Neural cell (in vitro differentiated cells): ENCODE measurements around the gene GADD45A. TPM values are rescaled to one million over a fixed set of nuclear protein-coding genes. Genes with fewer than 3 reads are reported as not detected.

Experiments used
- H2AFZ ChIP-seq: fragments of 200-600, 300-800 bp; sonication (generic), shearing (Covaris generic); 2 replicates; pipeline ENCODE4 v1.6.0; 2014; ENCODE audit warnings: low read depth, mild to moderate bottlenecking, antibody characterized with exemption, low read length, moderate library complexity
- H3F3A ChIP-seq: fragments of 200-600 bp; shearing (Covaris generic); 2 replicates; pipeline ENCODE4 v1.6.1; 2016; ENCODE audit warnings: mild to moderate bottlenecking, moderate library complexity, mixed read lengths, antibody characterized with exemption, low read length; ENCODE audit not compliant: insufficient read depth, poor library complexity, severe bottlenecking
- H3K27ac ChIP-seq: fragments of 200-600, 300-800 bp; sonication (generic), shearing (Covaris generic); 2 replicates; pipeline ENCODE4 v1.5.1; 2014; ENCODE audit warnings: mild to moderate bottlenecking, low read length, moderate library complexity
- H3K27me3 ChIP-seq: fragments of 300-800, 200-600 bp; sonication (generic), shearing (Covaris generic); 2 replicates; pipeline ENCODE4 v1.6.0; 2014; ENCODE audit warnings: mild to moderate bottlenecking, low read depth, low read length, moderate library complexity; ENCODE audit not compliant: insufficient read depth
- H3K36me3 ChIP-seq: fragments of 300-800, 200-600 bp; sonication (generic), shearing (Covaris generic); 2 replicates; pipeline ENCODE4 v1.5.1; 2014; ENCODE audit warnings: mild to moderate bottlenecking, antibody characterized with exemption, low read length, moderate library complexity; ENCODE audit not compliant: insufficient read depth
- H3K4me2 ChIP-seq: fragments of 300-800, 200-600 bp; sonication (generic), shearing (Covaris generic); 2 replicates; pipeline ENCODE4 v1.6.0; 2014; ENCODE audit warnings: mild to moderate bottlenecking, low read length
- H3K4me3 ChIP-seq: fragments of 300-800, 200-600 bp; sonication (generic), shearing (Covaris generic); 2 replicates; pipeline ENCODE4 v1.5.1; 2014; ENCODE audit warnings: mild to moderate bottlenecking, low read length, moderate library complexity
- H3K79me2 ChIP-seq: fragments of 200-600 bp; shearing (Covaris generic); replicated peaks from 2 replicates; pipeline ENCODE4 v1.6.0; 2014; ENCODE audit warnings: mild to moderate bottlenecking, low read length, moderate library complexity; ENCODE audit not compliant: insufficient read depth
- H3K9ac ChIP-seq: fragments of 300-800, 200-600 bp; sonication (generic), shearing (Covaris generic); 2 replicates; pipeline ENCODE4 v1.6.1; 2016; ENCODE audit warnings: mild to moderate bottlenecking, low read length, mixed read lengths
- H3K9me2 ChIP-seq: fragments of 200-600 bp; shearing (Covaris generic); 2 replicates; pipeline ENCODE4 v1.6.1; 2016; ENCODE audit warnings: mild to moderate bottlenecking, low read length, mixed read lengths; ENCODE audit not compliant: insufficient read depth
- H3K9me3 ChIP-seq: fragments of 200-600, 300-800 bp; sonication (generic), shearing (Covaris generic); 2 replicates; pipeline ENCODE4 v1.6.1; 2016; ENCODE audit warnings: mild to moderate bottlenecking, mixed run types, low read length, moderate library complexity, mixed read lengths
- H4K20me1 ChIP-seq: fragments of 200-600 bp; shearing (Covaris generic); 2 replicates; pipeline ENCODE4 v1.6.1; 2016; ENCODE audit warnings: mild to moderate bottlenecking, mixed run types; ENCODE audit not compliant: insufficient read depth
- EP300 ChIP-seq: fragments of 450-650 bp; conservative IDR thresholded peaks from 2 replicates; pipeline ENCODE4 v1.6.1; 2014; ENCODE audit warnings: antibody characterized with exemption, mild to moderate bottlenecking, moderate library complexity; ENCODE audit not compliant: poor library complexity, severe bottlenecking
- EZH2 ChIP-seq: fragments of 200-600, 300-800 bp; shearing (Covaris generic), sonication (generic); IDR thresholded peaks from 2 replicates; pipeline ENCODE4 v1.6.1; 2014; ENCODE audit warnings: antibody characterized with exemption, low read length, borderline replicate concordance, mild to moderate bottlenecking; ENCODE audit not compliant: insufficient read depth, poor library complexity, severe bottlenecking
- MXI1 ChIP-seq: fragments of 450-650 bp; conservative IDR thresholded peaks from 2 replicates; pipeline ENCODE4 v1.6.1; 2014; ENCODE audit warnings: antibody characterized with exemption, mild to moderate bottlenecking; ENCODE audit not compliant: poor library complexity, severe bottlenecking
- POLR2AphosphoS5 ChIP-seq: IDR thresholded peaks from 2 replicates; pipeline ENCODE4 v1.6.1; 2012
- RAD21 ChIP-seq: fragments of 450-650 bp; conservative IDR thresholded peaks from 2 replicates; pipeline ENCODE4 v1.6.1; 2014; ENCODE audit warnings: antibody characterized with exemption, mild to moderate bottlenecking, moderate library complexity
- SMC3 ChIP-seq: fragments of 450-650 bp; conservative IDR thresholded peaks from 2 replicates; pipeline ENCODE4 v1.6.1; 2014; ENCODE audit warnings: antibody characterized with exemption, mild to moderate bottlenecking, moderate library complexity; ENCODE audit not compliant: poor library complexity
- TAF1 ChIP-seq: IDR thresholded peaks from 2 replicates; pipeline ENCODE4 v1.6.1; 2012; ENCODE audit warnings: low read depth
- polyA plus RNA-seq: library from polyadenylated mRNA; depleted of rRNA; stranded (reverse); fragments of >200 nt; gene quantifications from 2 replicates; pipeline ENCODE4 v1.2.3, GENCODE V29; 2014
- TF ChIP-seq, protein P1 (sequence below): IDR thresholded peaks from 2 replicates; pipeline ENCODE4 v1.6.1; 2012; ENCODE audit warnings: borderline replicate concordance
- TF ChIP-seq, protein P2 (sequence below): fragments of 450-650 bp; IDR thresholded peaks from 2 replicates; pipeline ENCODE4 v1.5.1; 2014; ENCODE audit warnings: antibody characterized with exemption, mild to moderate bottlenecking, moderate library complexity; ENCODE audit not compliant: poor library complexity, severe bottlenecking

Gene GADD45A
- polyA plus RNA-seq, 1 donor from 2014 or later, result 13.7 TPM

DNA sequence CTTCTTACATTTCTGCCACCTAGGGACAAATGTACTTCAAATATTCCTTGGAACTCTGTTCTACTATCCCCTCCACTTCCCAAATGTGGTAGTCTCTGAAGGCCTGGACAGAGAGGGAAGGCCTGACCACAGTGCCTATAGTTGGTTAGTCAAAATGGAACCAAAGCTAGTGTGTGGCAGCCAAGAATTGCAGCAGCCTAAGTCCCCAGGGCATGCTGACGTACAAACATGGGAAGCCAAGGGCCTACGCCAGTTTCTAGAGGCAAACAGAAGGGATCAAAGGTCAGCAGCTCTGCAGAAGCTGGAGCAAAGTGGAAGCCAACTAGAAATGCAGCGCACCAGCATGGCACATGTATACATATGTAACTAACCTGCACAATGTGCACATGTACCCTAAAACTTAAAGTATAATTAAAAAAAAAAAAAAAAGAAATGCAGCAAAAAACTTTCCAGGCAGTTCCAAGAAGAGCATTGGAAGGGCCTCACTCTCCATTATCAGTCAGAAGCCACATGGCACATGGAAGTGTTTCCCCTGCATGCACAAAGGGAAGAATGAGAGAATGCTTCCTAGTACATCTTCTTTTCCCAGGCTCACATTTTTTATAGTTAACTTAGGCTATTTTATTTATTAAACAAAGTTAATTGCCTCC, 39.4 kb upstream of the GADD45A start:
- H3K36me3 ChIP-seq, result no peaks in the 10 kb centered on the region
- no peak overlapping the region for H2AFZ ChIP-seq
- no peaks in the 10 kb centered on the region for H3K9me2 ChIP-seq
- H3K4me2 ChIP-seq, result peak overlapping the region; percentile 9
- no peaks in the 10 kb centered on the region for H3F3A ChIP-seq
- no peak for TF ChIP-seq POLR2AphosphoS5
- TF ChIP-seq, protein P1, sequence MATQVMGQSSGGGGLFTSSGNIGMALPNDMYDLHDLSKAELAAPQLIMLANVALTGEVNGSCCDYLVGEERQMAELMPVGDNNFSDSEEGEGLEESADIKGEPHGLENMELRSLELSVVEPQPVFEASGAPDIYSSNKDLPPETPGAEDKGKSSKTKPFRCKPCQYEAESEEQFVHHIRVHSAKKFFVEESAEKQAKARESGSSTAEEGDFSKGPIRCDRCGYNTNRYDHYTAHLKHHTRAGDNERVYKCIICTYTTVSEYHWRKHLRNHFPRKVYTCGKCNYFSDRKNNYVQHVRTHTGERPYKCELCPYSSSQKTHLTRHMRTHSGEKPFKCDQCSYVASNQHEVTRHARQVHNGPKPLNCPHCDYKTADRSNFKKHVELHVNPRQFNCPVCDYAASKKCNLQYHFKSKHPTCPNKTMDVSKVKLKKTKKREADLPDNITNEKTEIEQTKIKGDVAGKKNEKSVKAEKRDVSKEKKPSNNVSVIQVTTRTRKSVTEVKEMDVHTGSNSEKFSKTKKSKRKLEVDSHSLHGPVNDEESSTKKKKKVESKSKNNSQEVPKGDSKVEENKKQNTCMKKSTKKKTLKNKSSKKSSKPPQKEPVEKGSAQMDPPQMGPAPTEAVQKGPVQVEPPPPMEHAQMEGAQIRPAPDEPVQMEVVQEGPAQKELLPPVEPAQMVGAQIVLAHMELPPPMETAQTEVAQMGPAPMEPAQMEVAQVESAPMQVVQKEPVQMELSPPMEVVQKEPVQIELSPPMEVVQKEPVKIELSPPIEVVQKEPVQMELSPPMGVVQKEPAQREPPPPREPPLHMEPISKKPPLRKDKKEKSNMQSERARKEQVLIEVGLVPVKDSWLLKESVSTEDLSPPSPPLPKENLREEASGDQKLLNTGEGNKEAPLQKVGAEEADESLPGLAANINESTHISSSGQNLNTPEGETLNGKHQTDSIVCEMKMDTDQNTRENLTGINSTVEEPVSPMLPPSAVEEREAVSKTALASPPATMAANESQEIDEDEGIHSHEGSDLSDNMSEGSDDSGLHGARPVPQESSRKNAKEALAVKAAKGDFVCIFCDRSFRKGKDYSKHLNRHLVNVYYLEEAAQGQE, result no peak
- no peak for TF ChIP-seq EZH2
- TF ChIP-seq, protein P2, sequence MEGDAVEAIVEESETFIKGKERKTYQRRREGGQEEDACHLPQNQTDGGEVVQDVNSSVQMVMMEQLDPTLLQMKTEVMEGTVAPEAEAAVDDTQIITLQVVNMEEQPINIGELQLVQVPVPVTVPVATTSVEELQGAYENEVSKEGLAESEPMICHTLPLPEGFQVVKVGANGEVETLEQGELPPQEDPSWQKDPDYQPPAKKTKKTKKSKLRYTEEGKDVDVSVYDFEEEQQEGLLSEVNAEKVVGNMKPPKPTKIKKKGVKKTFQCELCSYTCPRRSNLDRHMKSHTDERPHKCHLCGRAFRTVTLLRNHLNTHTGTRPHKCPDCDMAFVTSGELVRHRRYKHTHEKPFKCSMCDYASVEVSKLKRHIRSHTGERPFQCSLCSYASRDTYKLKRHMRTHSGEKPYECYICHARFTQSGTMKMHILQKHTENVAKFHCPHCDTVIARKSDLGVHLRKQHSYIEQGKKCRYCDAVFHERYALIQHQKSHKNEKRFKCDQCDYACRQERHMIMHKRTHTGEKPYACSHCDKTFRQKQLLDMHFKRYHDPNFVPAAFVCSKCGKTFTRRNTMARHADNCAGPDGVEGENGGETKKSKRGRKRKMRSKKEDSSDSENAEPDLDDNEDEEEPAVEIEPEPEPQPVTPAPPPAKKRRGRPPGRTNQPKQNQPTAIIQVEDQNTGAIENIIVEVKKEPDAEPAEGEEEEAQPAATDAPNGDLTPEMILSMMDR, result no peak
- TF ChIP-seq SMC3, result no peak
- TF ChIP-seq TAF1, result no peak
- no peak for TF ChIP-seq MXI1
- no peaks in the 10 kb centered on the region for H3K9me3 ChIP-seq
- peak overlapping the region; percentile 46 for H3K27ac ChIP-seq
- H3K9ac ChIP-seq, result no peak overlapping the region
- peak overlapping the region; percentile 7 for H3K4me3 ChIP-seq
- no peaks in the 10 kb centered on the region for H3K79me2 ChIP-seq
- H3K27me3 ChIP-seq, result no peaks in the 10 kb centered on the region
- H4K20me1 ChIP-seq, result no peaks in the 10 kb centered on the region

DNA sequence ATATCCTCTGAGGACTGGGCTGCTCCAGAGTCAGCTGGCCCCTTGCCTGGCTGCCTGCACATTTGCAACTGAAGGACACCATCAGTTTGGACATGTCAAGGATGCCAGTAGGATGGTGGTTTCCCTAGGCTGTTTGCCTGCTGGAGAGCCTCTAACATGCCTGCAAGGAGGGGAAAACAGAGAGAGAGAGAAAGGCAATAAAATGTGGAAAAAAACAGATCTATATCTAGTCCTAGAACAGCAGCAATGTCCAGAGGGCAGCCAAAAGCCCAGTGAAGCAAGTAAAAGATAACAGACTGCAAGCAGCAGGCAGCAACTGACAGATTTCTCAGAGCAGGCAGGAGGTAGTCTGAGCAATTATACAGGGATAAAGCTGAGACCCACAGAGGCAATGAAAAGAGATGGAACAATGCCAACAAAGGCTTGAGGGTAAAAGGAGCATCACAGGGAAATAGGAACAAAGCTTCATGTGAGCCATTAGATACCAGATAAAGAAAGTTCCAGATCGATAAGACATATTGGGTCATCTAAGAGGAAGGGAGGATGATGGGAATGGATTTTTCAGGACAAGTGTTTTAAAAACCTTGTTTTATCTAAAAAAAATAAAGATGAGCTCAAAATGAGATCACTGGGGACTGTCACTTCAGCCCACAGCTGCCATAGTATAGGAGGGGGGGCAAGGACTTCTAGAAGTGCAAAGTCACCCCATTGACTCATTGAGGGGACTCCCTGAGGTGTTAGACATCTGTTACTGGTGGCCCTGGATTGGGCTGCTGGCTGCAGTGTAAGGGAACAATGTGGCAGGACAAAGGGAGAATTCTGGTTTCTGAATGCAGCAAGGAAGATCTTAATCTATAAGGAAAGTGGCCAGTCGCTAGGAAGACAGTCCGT, 38.6 kb upstream of the GADD45A start:
- Histone ChIP-seq H3K9me3 (no peaks in the 10 kb centered on the region), H3K27me3 (no peaks in the 10 kb centered on the region), H3K79me2 (no peaks in the 10 kb centered on the region), H4K20me1 (no peaks in the 10 kb centered on the region), H3F3A (no peaks in the 10 kb centered on the region), H3K9ac (peak overlapping the region; percentile 6), H3K9me2 (no peaks in the 10 kb centered on the region), H3K27ac (peak overlapping the region; percentile 46), H3K36me3 (no peaks in the 10 kb centered on the region), H3K4me3 (peak overlapping the region; percentile 7), H3K4me2 (peak overlapping the region; percentile 9), H2AFZ (peak overlapping the region; percentile 37)
- TF ChIP-seq, protein P2, result no peak
- TF ChIP-seq POLR2AphosphoS5 (no peak), EZH2 (no peak), RAD21 (no peak), TAF1 (no peak), MXI1 (no peak), SMC3 (no peak), EP300 (no peak)
- TF ChIP-seq, protein P1, result no peak
